ENCODE results near the gene KPNA6. TPM values are rescaled to one million over a fixed set of nuclear protein-coding genes. Genes with fewer than 3 reads are reported as not detected.

KPNA6 gene
- total and polyA plus RNA-seq, 9 of the 15 experiments (the other 6 are each of a cell fraction or from before 2014, with no cell fraction given): 20.1 to 54.6 (median 32.2) TPM

DNA sequence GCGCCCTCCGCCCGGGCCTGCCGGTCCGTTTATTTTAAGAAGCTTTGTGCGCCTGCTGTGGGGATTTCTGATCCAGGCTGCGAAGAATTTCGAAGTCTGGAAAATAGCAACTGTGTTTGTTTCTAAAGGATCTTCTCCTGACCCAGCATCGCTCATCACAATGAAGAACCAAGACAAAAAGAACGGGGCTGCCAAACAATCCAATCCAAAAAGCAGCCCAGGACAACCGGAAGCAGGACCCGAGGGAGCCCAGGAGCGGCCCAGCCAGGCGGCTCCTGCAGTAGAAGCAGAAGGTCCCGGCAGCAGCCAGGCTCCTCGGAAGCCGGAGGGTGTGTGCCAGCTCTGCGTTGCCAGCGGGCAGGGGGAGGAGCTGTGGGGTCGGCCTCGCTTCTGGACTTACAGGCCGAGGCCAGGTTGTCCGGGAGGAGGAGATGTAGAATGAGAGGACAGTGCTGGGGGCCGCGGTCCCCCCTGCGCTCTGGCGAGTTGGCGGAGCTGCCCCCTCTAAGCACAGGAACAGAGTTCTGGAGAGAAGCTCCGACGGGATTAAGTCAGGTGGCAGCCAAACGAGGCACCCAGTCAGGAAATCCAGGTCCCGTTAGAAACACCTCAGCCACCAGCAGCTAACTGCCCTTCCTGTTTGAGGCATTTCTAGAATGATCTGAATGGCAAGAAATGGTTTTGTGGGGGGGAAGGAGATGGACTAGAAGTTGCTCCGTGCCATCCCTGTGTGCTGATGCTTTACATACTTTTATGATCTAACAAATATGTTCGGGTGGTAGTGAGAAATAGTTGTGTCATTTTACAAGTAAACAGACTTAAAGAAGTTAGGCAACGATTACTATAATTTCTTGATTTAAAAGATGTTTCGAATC, 72.6 kb downstream of the KPNA6 start (continued):
- TF ChIP-seq, protein P1, sequence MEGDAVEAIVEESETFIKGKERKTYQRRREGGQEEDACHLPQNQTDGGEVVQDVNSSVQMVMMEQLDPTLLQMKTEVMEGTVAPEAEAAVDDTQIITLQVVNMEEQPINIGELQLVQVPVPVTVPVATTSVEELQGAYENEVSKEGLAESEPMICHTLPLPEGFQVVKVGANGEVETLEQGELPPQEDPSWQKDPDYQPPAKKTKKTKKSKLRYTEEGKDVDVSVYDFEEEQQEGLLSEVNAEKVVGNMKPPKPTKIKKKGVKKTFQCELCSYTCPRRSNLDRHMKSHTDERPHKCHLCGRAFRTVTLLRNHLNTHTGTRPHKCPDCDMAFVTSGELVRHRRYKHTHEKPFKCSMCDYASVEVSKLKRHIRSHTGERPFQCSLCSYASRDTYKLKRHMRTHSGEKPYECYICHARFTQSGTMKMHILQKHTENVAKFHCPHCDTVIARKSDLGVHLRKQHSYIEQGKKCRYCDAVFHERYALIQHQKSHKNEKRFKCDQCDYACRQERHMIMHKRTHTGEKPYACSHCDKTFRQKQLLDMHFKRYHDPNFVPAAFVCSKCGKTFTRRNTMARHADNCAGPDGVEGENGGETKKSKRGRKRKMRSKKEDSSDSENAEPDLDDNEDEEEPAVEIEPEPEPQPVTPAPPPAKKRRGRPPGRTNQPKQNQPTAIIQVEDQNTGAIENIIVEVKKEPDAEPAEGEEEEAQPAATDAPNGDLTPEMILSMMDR (IDR thresholded peaks at IDR 0.05 in 2 of 3, conservative IDR thresholded peaks at IDR 0.05 in 1 of 3; ENCODE audit: insufficient read depth in 2 of 3, low read depth in 1 of 3, low read length in 3 of 3): no peak
- TF ChIP-seq SREBF2 (CRISPR knock-in tag; IDR thresholded peaks at IDR 0.05) (no peak), HDAC8 (tag; IDR thresholded peaks at IDR 0.05) (no peak), CHD1 (IDR thresholded peaks at IDR 0.05; ENCODE audit: low read length) (peak; percentile 91), ZNF586 (CRISPR knock-in tag; conservative IDR thresholded peaks at IDR 0.05) (no peak), PCBP2 (IDR thresholded peaks at IDR 0.05; ENCODE audit: low read depth, low read length, poor library complexity, severe bottlenecking) (no peak), CREM (IDR thresholded peaks at IDR 0.05; ENCODE audit: low read depth) (peak; percentile 1; the same call in 1 of the 2 replicates), KLF13 (tag; IDR thresholded peaks at IDR 0.05; ENCODE audit: borderline replicate concordance, low read depth) (no peak), ZNF444 (CRISPR knock-in tag; IDR thresholded peaks at IDR 0.05) (no peak), HMG20B (CRISPR knock-in tag; IDR thresholded peaks at IDR 0.05) (no peak), NR2F6 (CRISPR knock-in tag; IDR thresholded peaks at IDR 0.05) (no peak), CBFA2T3 (IDR thresholded peaks at IDR 0.05) (no peak), MYNN (IDR thresholded peaks at IDR 0.05) (no peak), MYNN (CRISPR knock-in tag; IDR thresholded peaks at IDR 0.05) (no peak), MEF2D (tag; conservative IDR thresholded peaks at IDR 0.05; ENCODE audit: low read depth) (0 out of 2 replicates have a peak, but pooled peaks have one; percentile 15), PRMT5 (CRISPR knock-in tag; IDR thresholded peaks at IDR 0.05) (no peak), MAFK (IDR thresholded peaks at IDR 0.05; ENCODE audit: low read length) (no peak), RBM17 (IDR thresholded peaks at IDR 0.05; ENCODE audit: borderline replicate concordance, low read depth, low read length) (no peak), ZNF589 (CRISPR knock-in tag; IDR thresholded peaks at IDR 0.05; ENCODE audit: low read depth) (no peak), ATF1 (CRISPR knock-in tag; IDR thresholded peaks at IDR 0.05) (no peak), ATF1 (tag; IDR thresholded peaks at IDR 0.05) (no peak), KAT8 (IDR thresholded peaks at IDR 0.05; ENCODE audit: low read depth) (no peak)
- TF ChIP-seq, protein P2, sequence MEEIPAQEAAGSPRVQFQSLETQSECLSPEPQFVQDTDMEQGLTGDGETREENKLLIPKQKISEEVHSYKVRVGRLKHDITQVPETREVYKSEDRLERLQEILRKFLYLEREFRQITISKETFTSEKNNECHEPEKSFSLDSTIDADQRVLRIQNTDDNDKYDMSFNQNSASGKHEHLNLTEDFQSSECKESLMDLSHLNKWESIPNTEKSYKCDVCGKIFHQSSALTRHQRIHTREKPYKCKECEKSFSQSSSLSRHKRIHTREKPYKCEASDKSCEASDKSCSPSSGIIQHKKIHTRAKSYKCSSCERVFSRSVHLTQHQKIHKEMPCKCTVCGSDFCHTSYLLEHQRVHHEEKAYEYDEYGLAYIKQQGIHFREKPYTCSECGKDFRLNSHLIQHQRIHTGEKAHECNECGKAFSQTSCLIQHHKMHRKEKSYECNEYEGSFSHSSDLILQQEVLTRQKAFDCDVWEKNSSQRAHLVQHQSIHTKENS (CRISPR knock-in tag; IDR thresholded peaks at IDR 0.05): no peak
- TF ChIP-seq, protein P3, sequence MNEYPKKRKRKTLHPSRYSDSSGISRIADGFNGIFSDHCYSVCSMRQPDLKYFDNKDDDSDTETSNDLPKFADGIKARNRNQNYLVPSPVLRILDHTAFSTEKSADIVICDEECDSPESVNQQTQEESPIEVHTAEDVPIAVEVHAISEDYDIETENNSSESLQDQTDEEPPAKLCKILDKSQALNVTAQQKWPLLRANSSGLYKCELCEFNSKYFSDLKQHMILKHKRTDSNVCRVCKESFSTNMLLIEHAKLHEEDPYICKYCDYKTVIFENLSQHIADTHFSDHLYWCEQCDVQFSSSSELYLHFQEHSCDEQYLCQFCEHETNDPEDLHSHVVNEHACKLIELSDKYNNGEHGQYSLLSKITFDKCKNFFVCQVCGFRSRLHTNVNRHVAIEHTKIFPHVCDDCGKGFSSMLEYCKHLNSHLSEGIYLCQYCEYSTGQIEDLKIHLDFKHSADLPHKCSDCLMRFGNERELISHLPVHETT (CRISPR knock-in tag; conservative IDR thresholded peaks at IDR 0.05 in 1 of 2, IDR thresholded peaks at IDR 0.05 in 1 of 2): no peak
- TF ChIP-seq, protein P4, sequence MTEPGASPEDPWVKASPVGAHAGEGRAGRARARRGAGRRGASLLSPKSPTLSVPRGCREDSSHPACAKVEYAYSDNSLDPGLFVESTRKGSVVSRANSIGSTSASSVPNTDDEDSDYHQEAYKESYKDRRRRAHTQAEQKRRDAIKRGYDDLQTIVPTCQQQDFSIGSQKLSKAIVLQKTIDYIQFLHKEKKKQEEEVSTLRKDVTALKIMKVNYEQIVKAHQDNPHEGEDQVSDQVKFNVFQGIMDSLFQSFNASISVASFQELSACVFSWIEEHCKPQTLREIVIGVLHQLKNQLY (CRISPR knock-in tag; conservative IDR thresholded peaks at IDR 0.05): no peak
